ENCODE measurements around the gene SOX10. TPM values are rescaled to one million over a fixed set of nuclear protein-coding genes. Genes with fewer than 3 reads are reported as not detected.

Gene SOX10
- total RNA-seq, 1 experiment from 2014 or later: not detected

DNA sequence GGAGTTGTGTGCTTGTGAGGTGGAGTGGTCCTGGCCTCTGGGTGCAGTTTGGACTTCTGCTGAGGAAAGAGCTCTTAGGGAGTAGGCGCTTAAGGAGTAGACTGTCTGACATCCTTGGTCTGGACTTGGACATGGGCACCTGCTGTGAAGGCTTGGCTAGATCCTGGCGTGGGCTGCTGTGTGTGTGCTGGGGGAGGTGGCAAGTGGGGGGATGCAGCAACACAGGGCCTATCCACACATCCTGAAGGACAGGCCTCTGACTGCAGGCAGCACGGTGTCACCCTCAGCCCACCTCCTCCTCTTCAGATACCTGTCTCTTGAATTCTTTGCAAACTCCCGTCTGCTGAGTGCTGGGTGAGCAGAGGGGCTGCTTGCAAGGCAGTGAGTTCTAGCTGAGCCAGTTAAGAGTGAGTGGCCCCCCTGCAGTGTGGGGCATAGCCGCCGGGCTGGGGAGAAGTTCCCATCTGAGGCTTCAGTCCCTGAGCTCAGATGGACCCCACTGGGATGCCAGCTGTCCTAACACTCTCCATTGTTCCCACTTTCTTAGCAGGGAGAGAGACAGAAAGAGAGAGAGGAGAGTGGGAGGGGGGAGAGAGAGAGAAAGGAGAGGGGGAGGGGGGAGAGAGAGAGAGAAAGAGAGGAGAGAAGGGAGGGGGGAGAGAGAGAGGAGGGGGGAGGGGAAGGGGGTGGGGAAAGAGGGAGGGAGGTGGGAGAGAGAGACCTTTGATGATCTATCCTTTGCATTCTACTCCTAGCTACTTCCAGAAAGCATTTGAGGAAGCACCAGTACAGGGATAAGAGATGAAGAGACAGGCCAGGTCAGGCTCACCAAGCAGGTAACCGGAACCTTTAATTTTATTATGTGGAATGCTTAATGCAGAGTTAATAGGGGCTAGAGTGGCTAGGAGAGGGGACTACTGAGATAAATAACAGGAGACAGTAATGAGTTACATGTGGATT is 12.6 kb downstream of the SOX10 start:
- ChIA-PET CTCF (interaction anchor here (1.2 kb wide), 1 partner anchor 155 kb away, joined by 3 read pairs; no protein-coding TSS in a partner anchor), RAD21 (ENCODE audit: low non-redundant PET in 1 of 2, low total read pairs in 2 of 2, uncharacterized antibody in 2 of 2, unreplicated experiment in 2 of 2) (no interaction called here), POLR2A (interaction anchor here (0.5 kb wide), 1 partner anchor 66 kb away, joined by 4 read pairs; no protein-coding TSS in a partner anchor)
- Histone ChIP-seq H3K4me1 (ENCODE audit: control insufficient read depth in 1 of 2, insufficient read depth in 2 of 2, low read length in 2 of 2) (no peaks in the 10 kb centered on the region), H3K9ac (ENCODE audit: low read length) (no peak overlapping the region), H2AFZ (ENCODE audit: low read depth, low read length, poor library complexity, severe bottlenecking) (no peak overlapping the region), H3K27me3 (ENCODE audit: insufficient read depth, low read length) (no peaks in the 10 kb centered on the region), H3K9me3 (ENCODE audit: control insufficient read depth in 1 of 2, insufficient read depth in 1 of 2, low read depth in 1 of 2, low read length in 2 of 2) (no peaks in the 10 kb centered on the region), H3K36me3 (ENCODE audit: control insufficient read depth in 1 of 2, insufficient read depth in 2 of 2, low read length in 2 of 2) (peaks cover 15 to 21% of the 10 kb centered on the region in 2 experiments; a peak in 3 of 4 replicates), H3K79me2 (ENCODE audit: insufficient read depth, low read length) (peaks cover 3% of the 10 kb centered on the region; the same call in 1 of the 2 replicates), H3K9me2 (ENCODE audit: insufficient read depth) (no peaks in the 10 kb centered on the region), H3K27ac (ENCODE audit: low read depth, low read length) (no peak overlapping the region), H4K20me1 (ENCODE audit: insufficient read depth) (no peaks in the 10 kb centered on the region), H3K4me3 (replicated peaks in 1 of 2; ENCODE audit: low read depth in 1 of 2, low read length in 2 of 2) (no peak overlapping the region), H3K4me2 (ENCODE audit: low read length) (no peak overlapping the region)
- DNase-seq (ENCODE audit: low read depth, low spot score) (no peak), ATAC-seq (no peak)
- intact Hi-C loops (cut with micrococcal nuclease): no loop called here
- TF ChIP-seq SP1 (IDR thresholded peaks at IDR 0.05; ENCODE audit: low read depth): no peak
- no peak for TF ChIP-seq ZFX (IDR thresholded peaks at IDR 0.05)
- TF ChIP-seq, protein P1, sequence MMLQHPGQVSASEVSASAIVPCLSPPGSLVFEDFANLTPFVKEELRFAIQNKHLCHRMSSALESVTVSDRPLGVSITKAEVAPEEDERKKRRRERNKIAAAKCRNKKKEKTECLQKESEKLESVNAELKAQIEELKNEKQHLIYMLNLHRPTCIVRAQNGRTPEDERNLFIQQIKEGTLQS (IDR thresholded peaks at IDR 0.05): no peak
- TF ChIP-seq JUND (IDR thresholded peaks at IDR 0.05): no peak
- no peak for TF ChIP-seq TCF7L2 (IDR thresholded peaks at IDR 0.05; ENCODE audit: borderline replicate concordance, extremely low read depth, insufficient read depth, insufficient read length)
- no peak for TF ChIP-seq SRF (IDR thresholded peaks at IDR 0.05; ENCODE audit: low read depth)
- TF ChIP-seq, protein P2, sequence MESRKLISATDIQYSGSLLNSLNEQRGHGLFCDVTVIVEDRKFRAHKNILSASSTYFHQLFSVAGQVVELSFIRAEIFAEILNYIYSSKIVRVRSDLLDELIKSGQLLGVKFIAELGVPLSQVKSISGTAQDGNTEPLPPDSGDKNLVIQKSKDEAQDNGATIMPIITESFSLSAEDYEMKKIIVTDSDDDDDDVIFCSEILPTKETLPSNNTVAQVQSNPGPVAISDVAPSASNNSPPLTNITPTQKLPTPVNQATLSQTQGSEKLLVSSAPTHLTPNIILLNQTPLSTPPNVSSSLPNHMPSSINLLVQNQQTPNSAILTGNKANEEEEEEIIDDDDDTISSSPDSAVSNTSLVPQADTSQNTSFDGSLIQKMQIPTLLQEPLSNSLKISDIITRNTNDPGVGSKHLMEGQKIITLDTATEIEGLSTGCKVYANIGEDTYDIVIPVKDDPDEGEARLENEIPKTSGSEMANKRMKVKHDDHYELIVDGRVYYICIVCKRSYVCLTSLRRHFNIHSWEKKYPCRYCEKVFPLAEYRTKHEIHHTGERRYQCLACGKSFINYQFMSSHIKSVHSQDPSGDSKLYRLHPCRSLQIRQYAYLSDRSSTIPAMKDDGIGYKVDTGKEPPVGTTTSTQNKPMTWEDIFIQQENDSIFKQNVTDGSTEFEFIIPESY (IDR thresholded peaks at IDR 0.05; ENCODE audit: extremely low read depth, insufficient replicate concordance, low read length): no peak
- TF ChIP-seq FOSL1 (IDR thresholded peaks at IDR 0.05; ENCODE audit: low read depth): no peak
- TF ChIP-seq ZNF274 (IDR thresholded peaks at IDR 0.05; ENCODE audit: low read depth, low read length): no peak
- no peak for TF ChIP-seq EGR1 (IDR thresholded peaks at IDR 0.05; ENCODE audit: low read depth)
- no peak for TF ChIP-seq POLR2AphosphoS5 (IDR thresholded peaks at IDR 0.05; ENCODE audit: low read depth, low read length)
- no peak for TF ChIP-seq CEBPB (IDR thresholded peaks at IDR 0.05; ENCODE audit: low read depth)
- TF ChIP-seq, protein P3, sequence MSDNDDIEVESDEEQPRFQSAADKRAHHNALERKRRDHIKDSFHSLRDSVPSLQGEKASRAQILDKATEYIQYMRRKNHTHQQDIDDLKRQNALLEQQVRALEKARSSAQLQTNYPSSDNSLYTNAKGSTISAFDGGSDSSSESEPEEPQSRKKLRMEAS (IDR thresholded peaks at IDR 0.05): no peak
- TF ChIP-seq EZH2phosphoT487 (IDR thresholded peaks at IDR 0.05; ENCODE audit: borderline replicate concordance): no peak
- no peak for TF ChIP-seq ELF1 (IDR thresholded peaks at IDR 0.05; ENCODE audit: borderline replicate concordance, low read depth)
- TF ChIP-seq, protein P4, sequence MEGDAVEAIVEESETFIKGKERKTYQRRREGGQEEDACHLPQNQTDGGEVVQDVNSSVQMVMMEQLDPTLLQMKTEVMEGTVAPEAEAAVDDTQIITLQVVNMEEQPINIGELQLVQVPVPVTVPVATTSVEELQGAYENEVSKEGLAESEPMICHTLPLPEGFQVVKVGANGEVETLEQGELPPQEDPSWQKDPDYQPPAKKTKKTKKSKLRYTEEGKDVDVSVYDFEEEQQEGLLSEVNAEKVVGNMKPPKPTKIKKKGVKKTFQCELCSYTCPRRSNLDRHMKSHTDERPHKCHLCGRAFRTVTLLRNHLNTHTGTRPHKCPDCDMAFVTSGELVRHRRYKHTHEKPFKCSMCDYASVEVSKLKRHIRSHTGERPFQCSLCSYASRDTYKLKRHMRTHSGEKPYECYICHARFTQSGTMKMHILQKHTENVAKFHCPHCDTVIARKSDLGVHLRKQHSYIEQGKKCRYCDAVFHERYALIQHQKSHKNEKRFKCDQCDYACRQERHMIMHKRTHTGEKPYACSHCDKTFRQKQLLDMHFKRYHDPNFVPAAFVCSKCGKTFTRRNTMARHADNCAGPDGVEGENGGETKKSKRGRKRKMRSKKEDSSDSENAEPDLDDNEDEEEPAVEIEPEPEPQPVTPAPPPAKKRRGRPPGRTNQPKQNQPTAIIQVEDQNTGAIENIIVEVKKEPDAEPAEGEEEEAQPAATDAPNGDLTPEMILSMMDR (IDR thresholded peaks at IDR 0.05 in 2 of 3, conservative IDR thresholded peaks at IDR 0.05 in 1 of 3; ENCODE audit: borderline replicate concordance in 1 of 3, insufficient read depth in 1 of 3, low read depth in 2 of 3, low read length in 2 of 3): no peak
- no TSS peak for BruUV-seq (replicated peaks)
